Hematopoietic multipotent progenitor cell treated with erythropoietin and hydrocortisone succinate and interleukin-3 and kit ligand, for 4 days (in vitro differentiated cells): Measurements from ENCODE around the gene CES1.
"Not testable (repeated sequence)": the region's sequence is repeated elsewhere in the genome, so short reads cannot be mapped to it uniquely, and the experiment has no call there.

Experiments used
- DNase-seq: peaks from one replicate; pipeline ENCODE4 v3.0.0-alpha.2; 2015

Gene CES1

GRCh38 chr16:55829232-55829631, 3.7 kb downstream of the CES1 start:
- DNase-seq, result not testable (repeated sequence)

- no peak for DNase-seq
Observed at GRCh38 chr16:55828680-55829079, 4.2 kb downstream of the CES1 start.

GRCh38 chr16:55825115-55825728, 7.7 kb downstream of the CES1 start:
- no peak for DNase-seq

- no peak for DNase-seq
Observed at GRCh38 chr16:55824473-55825000, 8.4 kb downstream of the CES1 start.

- DNase-seq, result no peak
Observed at GRCh38 chr16:55822280-55822810, 10.6 kb downstream of the CES1 start.

- no peak for DNase-seq
Observed at GRCh38 chr16:55821210-55821609, 11.7 kb downstream of the CES1 start.

GRCh38 chr16:55820615-55821014, 12.3 kb downstream of the CES1 start:
- no peak for DNase-seq

GRCh38 chr16:55817236-55817912, 15.5 kb downstream of the CES1 start:
- no peak for DNase-seq

GRCh38 chr16:55816222-55816621, 16.7 kb downstream of the CES1 start:
- DNase-seq, result not testable (repeated sequence)

GRCh38 chr16:55815320-55815719, 17.6 kb downstream of the CES1 start:
- DNase-seq, result no peak

- not testable (repeated sequence) for DNase-seq
Observed at GRCh38 chr16:55814174-55814573, 18.7 kb downstream of the CES1 start.

- not testable (repeated sequence) for DNase-seq
Observed at GRCh38 chr16:55813730-55814129, 19.2 kb downstream of the CES1 start.

- DNase-seq, result no peak
Observed at GRCh38 chr16:55812951-55813350, 19.9 kb downstream of the CES1 start.

GRCh38 chr16:55811811-55812210, 21.1 kb downstream of the CES1 start:
- DNase-seq, result no peak

- DNase-seq, result no peak
Observed at GRCh38 chr16:55810451-55810961, 22.4 kb downstream of the CES1 start.

GRCh38 chr16:55809851-55810250, 23.0 kb downstream of the CES1 start:
- DNase-seq, result no peak

- no peak for DNase-seq
Observed at GRCh38 chr16:55809386-55809785, 23.5 kb downstream of the CES1 start.

- not testable (repeated sequence) for DNase-seq
Observed at GRCh38 chr16:55808286-55808685, 24.6 kb downstream of the CES1 start.

GRCh38 chr16:55805104-55805503, 27.8 kb downstream of the CES1 start:
- DNase-seq, result not testable (repeated sequence)

GRCh38 chr16:55803681-55804080, 29.2 kb downstream of the CES1 start:
- not testable (repeated sequence) for DNase-seq

- DNase-seq, result not testable (repeated sequence)
Observed at GRCh38 chr16:55792934-55793374, 39.9 kb downstream of the CES1 start.

GRCh38 chr16:55791512-55791911, 41.4 kb downstream of the CES1 start:
- DNase-seq, result not testable (repeated sequence)

GRCh38 chr16:55790240-55790639, 42.7 kb downstream of the CES1 start:
- DNase-seq, result not testable (repeated sequence)

- DNase-seq, result not testable (repeated sequence)
Observed at GRCh38 chr16:55782793-55783091, 50.2 kb downstream of the CES1 start.
